Measurements from ENCODE around the gene GNAL. TPM values are rescaled to one million over a fixed set of nuclear protein-coding genes. Genes with fewer than 3 reads are reported as not detected.
"Not testable (repeated sequence)": the region's sequence is repeated elsewhere in the genome, so short reads cannot be mapped to it uniquely, and the experiment has no call there.

The GNAL gene
- polyA plus RNA-seq, 4 donors: 2.9 to 6.1 (median 3.5) TPM

- DNase-seq (ENCODE audit: low read depth in 4 of 4, low spot score in 2 of 4): no peak
Measured at GRCh38 chr18:11891737-11892136, 202.7 kb downstream of the GNAL start.

GRCh38 chr18:11892438-11892837 lies 203.4 kb downstream of the GNAL start:
- not testable (repeated sequence) for DNase-seq (ENCODE audit: low read depth in 4 of 4, low spot score in 2 of 4)

GRCh38 chr18:11897781-11898180 lies 208.7 kb downstream of the GNAL start:
- no peak for DNase-seq (ENCODE audit: low read depth in 4 of 4, low spot score in 2 of 4)

- DNase-seq (ENCODE audit: low read depth in 4 of 4, low spot score in 2 of 4): no peak
Measured at GRCh38 chr18:11899063-11899462, 210.0 kb downstream of the GNAL start.

GRCh38 chr18:11901826-11902438 lies 212.9 kb downstream of the GNAL start:
- no peak for DNase-seq (ENCODE audit: low read depth in 4 of 4, low spot score in 2 of 4)

GRCh38 chr18:11902522-11903292 lies 213.6 kb downstream of the GNAL start:
- no peak for DNase-seq (ENCODE audit: low read depth in 4 of 4, low spot score in 2 of 4)

GRCh38 chr18:11905613-11906012 lies 216.5 kb downstream of the GNAL start:
- no peak for DNase-seq (ENCODE audit: low read depth in 4 of 4, low spot score in 2 of 4)

- no peak for DNase-seq (ENCODE audit: low read depth in 4 of 4, low spot score in 2 of 4)
Measured at GRCh38 chr18:11906176-11906575, 217.1 kb downstream of the GNAL start.

GRCh38 chr18:11906926-11907874 lies 218.1 kb downstream of the GNAL start:
- no peak for DNase-seq (ENCODE audit: low read depth in 4 of 4, low spot score in 2 of 4)

DNA sequence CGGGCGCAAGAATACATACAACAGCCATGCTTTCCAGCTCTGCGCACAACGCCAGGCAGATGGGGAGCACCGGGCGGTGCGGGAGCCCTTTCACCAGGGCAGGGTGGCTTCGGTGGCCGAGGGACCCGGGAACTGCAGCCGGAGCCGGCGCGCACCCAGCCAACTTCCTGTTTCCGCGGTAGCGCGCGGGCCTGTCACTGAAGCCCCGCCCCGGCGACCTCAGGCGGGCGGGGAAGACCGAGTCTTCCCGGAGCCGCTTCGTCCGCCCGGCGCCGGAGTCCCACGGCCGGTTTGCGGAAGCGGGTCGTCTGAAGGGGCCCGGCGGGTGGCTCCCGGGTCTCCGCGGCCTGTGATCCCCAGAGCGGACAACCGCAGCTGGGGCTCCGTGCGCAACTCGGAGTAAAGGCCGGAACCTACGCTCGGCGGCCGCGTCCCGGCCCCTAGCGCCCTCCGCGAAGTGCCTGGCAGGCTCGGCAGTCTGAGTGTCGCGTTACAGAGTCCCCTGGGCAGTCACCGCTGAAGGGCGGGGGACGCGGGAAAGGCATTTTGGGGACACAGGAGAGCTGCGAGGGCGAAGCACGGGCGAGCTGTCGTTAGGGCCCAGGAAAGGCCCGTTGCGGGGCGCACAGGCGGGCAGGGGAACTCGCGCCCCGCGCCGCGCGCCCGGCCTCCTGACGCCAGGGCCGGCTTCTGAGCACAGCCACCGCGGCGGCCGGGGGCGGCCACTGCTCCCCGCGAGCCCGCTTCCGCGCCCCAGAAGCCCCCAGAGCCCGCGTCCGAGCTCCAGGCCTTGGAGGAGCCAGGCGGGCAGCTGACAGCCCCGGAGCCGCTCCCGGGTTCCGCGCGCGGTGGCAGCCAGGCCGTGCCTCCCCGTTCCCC lies 219.4 kb downstream of the GNAL start, which contains the start of gene MPPE1:
Gene MPPE1, minus strand, starts transcription at position 136 of the 879 bp plus-strand sequence. CDS start 11,053 bp downstream, outside the sequence.
- peak; percentile 75 to 84 (median 78) for DNase-seq (ENCODE audit: low read depth in 4 of 4, low spot score in 2 of 4)

GRCh38 chr18:11909061-11909455 lies 220.0 kb downstream of the GNAL start:
- peak in 1 of 4 donors; percentile 25 for DNase-seq (ENCODE audit: low read depth in 4 of 4, low spot score in 2 of 4)

- no peak for DNase-seq (ENCODE audit: low read depth in 4 of 4, low spot score in 2 of 4)
Measured at GRCh38 chr18:11909591-11910026, 220.5 kb downstream of the GNAL start.

DNA sequence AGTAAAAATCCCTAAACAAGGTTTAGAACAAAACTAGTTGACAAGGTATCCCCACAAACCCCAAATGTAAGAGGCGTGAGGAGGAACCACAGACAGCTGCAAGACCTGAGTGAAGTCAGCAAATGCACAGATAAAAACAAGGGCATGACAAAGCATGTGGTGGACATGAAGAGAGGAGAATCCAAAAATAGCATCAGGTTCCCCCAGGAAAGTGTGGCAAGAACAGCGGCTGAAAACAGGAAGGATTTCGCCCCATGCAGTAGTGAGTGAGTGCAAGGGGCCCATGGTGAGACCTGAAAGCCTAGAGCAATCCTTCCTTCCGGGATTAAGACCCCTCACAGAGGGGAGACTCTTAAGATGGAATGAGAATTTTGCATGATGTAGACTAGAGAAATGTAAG lies 227.8 kb downstream of the GNAL start:
- DNase-seq (ENCODE audit: low read depth in 4 of 4, low spot score in 2 of 4): not testable (repeated sequence)

DNA sequence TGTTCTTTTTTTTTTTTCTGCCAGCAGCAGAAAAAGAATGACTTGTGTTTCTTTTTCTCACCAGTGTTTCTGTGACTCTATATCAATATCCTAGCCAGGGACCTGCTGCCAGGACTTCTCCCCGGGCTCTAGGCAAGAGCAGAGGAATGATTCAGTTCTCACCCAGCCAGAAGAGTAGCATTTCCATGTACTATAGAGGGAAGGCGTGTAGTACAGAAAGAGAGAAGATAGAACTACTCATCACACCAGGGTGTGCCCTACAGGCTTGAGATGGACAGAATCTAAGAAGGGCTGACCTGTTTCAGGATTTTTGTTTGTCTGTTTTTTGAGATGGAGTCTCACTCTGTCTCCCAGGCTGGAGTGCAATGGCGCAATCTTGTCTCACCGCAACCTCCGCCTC lies 230.5 kb downstream of the GNAL start:
- not testable (repeated sequence) for DNase-seq (ENCODE audit: low read depth in 4 of 4, low spot score in 2 of 4)

- no peak for DNase-seq (ENCODE audit: low read depth in 4 of 4, low spot score in 2 of 4)
Measured at GRCh38 chr18:11923450-11923849, 234.4 kb downstream of the GNAL start.

GRCh38 chr18:11925800-11926481 lies 236.9 kb downstream of the GNAL start:
- DNase-seq (ENCODE audit: low read depth in 4 of 4, low spot score in 2 of 4): no peak

GRCh38 chr18:11927497-11927896 lies 238.4 kb downstream of the GNAL start:
- DNase-seq (ENCODE audit: low read depth in 4 of 4, low spot score in 2 of 4): no peak

DNA sequence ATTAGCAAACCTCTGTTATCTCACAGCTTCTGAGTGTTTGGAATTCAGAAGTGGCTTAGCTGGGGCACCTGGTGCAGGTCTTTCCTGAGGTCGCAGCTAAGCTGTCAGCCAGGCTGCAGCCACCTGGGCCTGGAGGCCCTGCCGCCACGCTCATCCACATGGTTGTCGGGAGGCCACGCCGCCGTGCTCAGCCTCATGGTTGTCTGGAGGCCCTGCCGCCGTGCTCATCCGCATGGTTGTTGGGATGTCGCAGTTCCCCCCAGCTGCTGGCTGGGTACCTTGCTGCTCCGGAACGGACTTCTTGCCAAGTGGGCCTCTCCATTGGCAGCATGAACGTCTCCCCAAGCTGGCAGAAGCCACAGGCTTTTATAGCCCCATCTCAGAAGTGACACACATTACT lies 243.3 kb downstream of the GNAL start:
- DNase-seq (ENCODE audit: low read depth in 4 of 4, low spot score in 2 of 4): no peak
